Occipital lobe (tissue), 2 donors: Measurements from ENCODE around the gene NOD1. TPM values are rescaled to one million over a fixed set of nuclear protein-coding genes. Genes with fewer than 3 reads are reported as not detected.

Experiments
- DNase-seq: peaks from one replicate; lab custom pipeline; 2025; lab: John Stamatoyannopoulos, UW
- total RNA-seq: library from RNA; depleted of rRNA; stranded (reverse); fragments of >200 nt; gene quantifications from one replicate; pipeline ENCODE4 v1.2.3, GENCODE V29; 2014

Gene NOD1
- total RNA-seq, 1 donor from 2014 or later, result 1.9 TPM

- DNase-seq, result no peak
Observed at GRCh38 chr7:30470163-30470770, 8.3 kb downstream of the NOD1 start.

- peak; percentile 23 for DNase-seq
Observed at GRCh38 chr7:30469303-30469702, 9.3 kb downstream of the NOD1 start.

GRCh38 chr7:30468791-30469190 lies 9.8 kb downstream of the NOD1 start:
- DNase-seq, result no peak

- DNase-seq, result no peak
Observed at GRCh38 chr7:30468041-30468440, 10.5 kb downstream of the NOD1 start.

GRCh38 chr7:30467271-30467670 lies 11.3 kb downstream of the NOD1 start:
- no peak for DNase-seq

- DNase-seq, result no peak
Observed at GRCh38 chr7:30466266-30466665, 12.3 kb downstream of the NOD1 start.

- no peak for DNase-seq
Observed at GRCh38 chr7:30465811-30466180, 12.8 kb downstream of the NOD1 start.

- DNase-seq, result no peak
Observed at GRCh38 chr7:30465046-30465810, 13.4 kb downstream of the NOD1 start.

- DNase-seq, result no peak
Observed at GRCh38 chr7:30464231-30464671, 14.3 kb downstream of the NOD1 start.

- no peak for DNase-seq
Observed at GRCh38 chr7:30463405-30464145, 15.0 kb downstream of the NOD1 start.

- DNase-seq, result no peak
Observed at GRCh38 chr7:30462179-30462578, 16.4 kb downstream of the NOD1 start.

- DNase-seq, result no peak
Observed at GRCh38 chr7:30460246-30460633, 18.3 kb downstream of the NOD1 start.

GRCh38 chr7:30459591-30460245 lies 18.9 kb downstream of the NOD1 start:
- DNase-seq, result no peak

GRCh38 chr7:30458311-30458710 lies 20.3 kb downstream of the NOD1 start:
- DNase-seq, result no peak

GRCh38 chr7:30453921-30454320 lies 24.7 kb downstream of the NOD1 start:
- DNase-seq, result no peak

- DNase-seq, result no peak
Observed at GRCh38 chr7:30453016-30453415, 25.6 kb downstream of the NOD1 start.

- DNase-seq, result no peak
Observed at GRCh38 chr7:30452280-30452930, 26.2 kb downstream of the NOD1 start.

GRCh38 chr7:30451539-30452279 lies 26.9 kb downstream of the NOD1 start:
- DNase-seq, result no peak

GRCh38 chr7:30450983-30451497 lies 27.5 kb downstream of the NOD1 start:
- DNase-seq, result no peak

GRCh38 chr7:30450240-30450982 lies 28.2 kb downstream of the NOD1 start:
- no peak for DNase-seq
